HL-60 (cell line): ENCODE results near the gene TEC.

Source experiments
- TF ChIP-seq, protein P1 (sequence below): IDR thresholded peaks from one replicate; pipeline ENCODE4 v1.5.1; 2011; ENCODE audit warnings: low read length, control low read depth, inconsistent platforms; ENCODE audit not compliant: insufficient read depth
- TF ChIP-seq, protein P2 (sequence below): IDR thresholded peaks from 2 replicates; pipeline ENCODE4 v1.6.1; 2012; ENCODE audit warnings: low read depth; ENCODE audit not compliant: insufficient replicate concordance

DNA sequence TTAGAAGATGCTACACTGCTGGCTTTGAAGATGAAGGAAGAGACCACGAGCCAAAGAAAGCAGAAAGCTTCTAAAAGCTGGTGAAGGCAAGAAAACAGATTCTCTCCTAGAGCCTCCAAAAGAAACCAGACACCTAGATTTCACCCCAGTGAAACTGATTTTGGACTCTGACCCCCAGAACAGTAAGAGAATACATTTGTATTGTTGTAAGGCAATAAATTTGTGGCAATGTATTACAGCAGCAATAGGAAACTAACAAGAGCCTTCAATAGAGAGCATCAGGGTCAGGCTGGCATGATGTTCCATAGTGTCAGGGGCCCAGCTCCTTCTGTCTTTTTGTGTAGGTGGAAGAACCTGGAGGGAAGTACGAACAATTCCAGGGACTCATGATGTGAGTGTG lies 6.0 kb upstream of the TEC start:
- TF ChIP-seq, protein P1, sequence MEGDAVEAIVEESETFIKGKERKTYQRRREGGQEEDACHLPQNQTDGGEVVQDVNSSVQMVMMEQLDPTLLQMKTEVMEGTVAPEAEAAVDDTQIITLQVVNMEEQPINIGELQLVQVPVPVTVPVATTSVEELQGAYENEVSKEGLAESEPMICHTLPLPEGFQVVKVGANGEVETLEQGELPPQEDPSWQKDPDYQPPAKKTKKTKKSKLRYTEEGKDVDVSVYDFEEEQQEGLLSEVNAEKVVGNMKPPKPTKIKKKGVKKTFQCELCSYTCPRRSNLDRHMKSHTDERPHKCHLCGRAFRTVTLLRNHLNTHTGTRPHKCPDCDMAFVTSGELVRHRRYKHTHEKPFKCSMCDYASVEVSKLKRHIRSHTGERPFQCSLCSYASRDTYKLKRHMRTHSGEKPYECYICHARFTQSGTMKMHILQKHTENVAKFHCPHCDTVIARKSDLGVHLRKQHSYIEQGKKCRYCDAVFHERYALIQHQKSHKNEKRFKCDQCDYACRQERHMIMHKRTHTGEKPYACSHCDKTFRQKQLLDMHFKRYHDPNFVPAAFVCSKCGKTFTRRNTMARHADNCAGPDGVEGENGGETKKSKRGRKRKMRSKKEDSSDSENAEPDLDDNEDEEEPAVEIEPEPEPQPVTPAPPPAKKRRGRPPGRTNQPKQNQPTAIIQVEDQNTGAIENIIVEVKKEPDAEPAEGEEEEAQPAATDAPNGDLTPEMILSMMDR = no peak
- TF ChIP-seq, protein P2, sequence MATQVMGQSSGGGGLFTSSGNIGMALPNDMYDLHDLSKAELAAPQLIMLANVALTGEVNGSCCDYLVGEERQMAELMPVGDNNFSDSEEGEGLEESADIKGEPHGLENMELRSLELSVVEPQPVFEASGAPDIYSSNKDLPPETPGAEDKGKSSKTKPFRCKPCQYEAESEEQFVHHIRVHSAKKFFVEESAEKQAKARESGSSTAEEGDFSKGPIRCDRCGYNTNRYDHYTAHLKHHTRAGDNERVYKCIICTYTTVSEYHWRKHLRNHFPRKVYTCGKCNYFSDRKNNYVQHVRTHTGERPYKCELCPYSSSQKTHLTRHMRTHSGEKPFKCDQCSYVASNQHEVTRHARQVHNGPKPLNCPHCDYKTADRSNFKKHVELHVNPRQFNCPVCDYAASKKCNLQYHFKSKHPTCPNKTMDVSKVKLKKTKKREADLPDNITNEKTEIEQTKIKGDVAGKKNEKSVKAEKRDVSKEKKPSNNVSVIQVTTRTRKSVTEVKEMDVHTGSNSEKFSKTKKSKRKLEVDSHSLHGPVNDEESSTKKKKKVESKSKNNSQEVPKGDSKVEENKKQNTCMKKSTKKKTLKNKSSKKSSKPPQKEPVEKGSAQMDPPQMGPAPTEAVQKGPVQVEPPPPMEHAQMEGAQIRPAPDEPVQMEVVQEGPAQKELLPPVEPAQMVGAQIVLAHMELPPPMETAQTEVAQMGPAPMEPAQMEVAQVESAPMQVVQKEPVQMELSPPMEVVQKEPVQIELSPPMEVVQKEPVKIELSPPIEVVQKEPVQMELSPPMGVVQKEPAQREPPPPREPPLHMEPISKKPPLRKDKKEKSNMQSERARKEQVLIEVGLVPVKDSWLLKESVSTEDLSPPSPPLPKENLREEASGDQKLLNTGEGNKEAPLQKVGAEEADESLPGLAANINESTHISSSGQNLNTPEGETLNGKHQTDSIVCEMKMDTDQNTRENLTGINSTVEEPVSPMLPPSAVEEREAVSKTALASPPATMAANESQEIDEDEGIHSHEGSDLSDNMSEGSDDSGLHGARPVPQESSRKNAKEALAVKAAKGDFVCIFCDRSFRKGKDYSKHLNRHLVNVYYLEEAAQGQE = no peak
